Measurements from ENCODE around the gene LMTK3.

- TF ChIP-seq, protein P1, sequence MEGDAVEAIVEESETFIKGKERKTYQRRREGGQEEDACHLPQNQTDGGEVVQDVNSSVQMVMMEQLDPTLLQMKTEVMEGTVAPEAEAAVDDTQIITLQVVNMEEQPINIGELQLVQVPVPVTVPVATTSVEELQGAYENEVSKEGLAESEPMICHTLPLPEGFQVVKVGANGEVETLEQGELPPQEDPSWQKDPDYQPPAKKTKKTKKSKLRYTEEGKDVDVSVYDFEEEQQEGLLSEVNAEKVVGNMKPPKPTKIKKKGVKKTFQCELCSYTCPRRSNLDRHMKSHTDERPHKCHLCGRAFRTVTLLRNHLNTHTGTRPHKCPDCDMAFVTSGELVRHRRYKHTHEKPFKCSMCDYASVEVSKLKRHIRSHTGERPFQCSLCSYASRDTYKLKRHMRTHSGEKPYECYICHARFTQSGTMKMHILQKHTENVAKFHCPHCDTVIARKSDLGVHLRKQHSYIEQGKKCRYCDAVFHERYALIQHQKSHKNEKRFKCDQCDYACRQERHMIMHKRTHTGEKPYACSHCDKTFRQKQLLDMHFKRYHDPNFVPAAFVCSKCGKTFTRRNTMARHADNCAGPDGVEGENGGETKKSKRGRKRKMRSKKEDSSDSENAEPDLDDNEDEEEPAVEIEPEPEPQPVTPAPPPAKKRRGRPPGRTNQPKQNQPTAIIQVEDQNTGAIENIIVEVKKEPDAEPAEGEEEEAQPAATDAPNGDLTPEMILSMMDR (IDR thresholded peaks at IDR 0.05) = no peak
- no peak for TF ChIP-seq EZH2phosphoT487 (IDR thresholded peaks at IDR 0.05)
- TF ChIP-seq EZH2 (IDR thresholded peaks at IDR 0.05) = no peak
Observed at GRCh38 chr19:48484247-48484893, 27.3 kb downstream of the LMTK3 start.

Measured in neural progenitor cell (in vitro differentiated cells).